Lung (tissue), 12 donors: ENCODE results near the gene HEMK1. TPM values are rescaled to one million over a fixed set of nuclear protein-coding genes. Genes with fewer than 3 reads are reported as not detected.

Source experiments
- ATAC-seq: fragments of 200-7000 bp; cut with Tn5 transposase; one replicate; pipeline ENCODE4 v1.9.1; 2020; ENCODE audit warnings: moderate number of reproducible peaks; ENCODE audit not compliant: insufficient read depth, low FRiP score
- DNase-seq, 3 donors: peaks; one replicate each; pipeline ENCODE4 v3.0.0-alpha.2; 2013 to 2017
- H3K27ac ChIP-seq, 2 donors: one replicate each; pipeline ENCODE4 v1.5.1; 2013; ENCODE audit warnings: mild to moderate bottlenecking in 2 of 2, moderate library complexity in 2 of 2, control low read depth in 1 of 2, inconsistent platforms in 1 of 2, low read depth in 1 of 2, low read length in 1 of 2
- H3K27me3 ChIP-seq, 3 donors: one replicate each; pipeline ENCODE4 v1.5.1; 2013; ENCODE audit warnings: low read length in 2 of 3; ENCODE audit not compliant: control insufficient read depth in 3 of 3, insufficient read depth in 3 of 3
- H3K36me3 ChIP-seq, 4 donors: one replicate each; pipeline ENCODE4 v1.5.1; 2013; ENCODE audit warnings: low read length in 4 of 4, mild to moderate bottlenecking in 1 of 4, moderate library complexity in 1 of 4; ENCODE audit not compliant: control insufficient read depth in 4 of 4, insufficient read depth in 4 of 4
- H3K4me1 ChIP-seq, 5 donors: one replicate each; pipeline ENCODE4 v1.5.1; 2013; ENCODE audit warnings: low read length in 5 of 5, mild to moderate bottlenecking in 2 of 5, moderate library complexity in 1 of 5; ENCODE audit not compliant: control insufficient read depth in 5 of 5, insufficient read depth in 5 of 5
- H3K4me3 ChIP-seq: one replicate; pipeline ENCODE4 v1.5.1; 2013; ENCODE audit warnings: mild to moderate bottlenecking, control low read depth, moderate library complexity
- H3K9ac ChIP-seq, 2 donors: one replicate each; pipeline ENCODE4 v1.5.1; 2013; ENCODE audit warnings: low read length in 2 of 2, control low read depth in 1 of 2; ENCODE audit not compliant: insufficient read depth in 1 of 2
- H3K9me3 ChIP-seq, 4 donors: one replicate each; pipeline ENCODE4 v1.5.1; 2013; ENCODE audit warnings: low read length in 3 of 4, mild to moderate bottlenecking in 1 of 4, moderate library complexity in 1 of 4; ENCODE audit not compliant: control insufficient read depth in 4 of 4, insufficient read depth in 3 of 4
- CTCF ChIP-seq: IDR thresholded peaks from 2 replicates; pipeline ENCODE4 v1.5.1; 2012; ENCODE audit warnings: mild to moderate bottlenecking; ENCODE audit errors: control extremely low read depth, extremely low read depth
- WGBS, 2 donors: extraction: QIAGEN DNeasy Blood & Tissue Kit; methylation state at CpG; one replicate each; pipeline ENCODE4 v1.1.7; 2013; 5-methylcytosine and 5-hydroxymethylcytosine counted together
- polyA plus RNA-seq, 2 donors: library from polyadenylated mRNA; stranded (reverse); fragments of 200-250 nt; gene quantifications; one replicate each; pipeline ENCODE4 v1.2.1, GENCODE V29; 2013
- total RNA-seq, 2 donors: library from RNA; depleted of rRNA in 1 of 2; stranded (reverse); fragments of >200 nt in 1 of 2; gene quantifications; one replicate each; pipeline ENCODE4 v1.2.1, GENCODE V29; 2014 to 2021
- donor health status: control.
- donor health status: control.
- donor health status: Bipolar disorder and iron deficiency.
- donor health status: healthy.
- donor health status: DM: yes; HTN: yes; CAD: no.

HEMK1 gene
- total and polyA plus RNA-seq, 4 donors: 16.0 to 28.0 (median 18.7) TPM

- WGBS, 2 donors: 67 to 85% methylated on average over 7 of the region's 7 CpGs
- Histone ChIP-seq H3K9me3 (no peaks in the 10 kb centered on the region), H3K4me1 (peaks cover 6 to 46% (median 31%) of the 10 kb centered on the region in 5 donors), H3K27me3 (no peaks in the 10 kb centered on the region), H3K9ac (no peak overlapping the region), H3K36me3 (peaks cover 6 to 40% (median 36%) of the 10 kb centered on the region in 4 donors), H3K27ac (peak overlapping the region; percentile 37 to 43), H3K4me3 (no peak overlapping the region)
- ATAC-seq (no peak), DNase-seq (no peak)
- no peak for TF ChIP-seq CTCF
Measured at GRCh38 chr3:50608278-50608677, 39.0 kb downstream of the HEMK1 start.

DNA sequence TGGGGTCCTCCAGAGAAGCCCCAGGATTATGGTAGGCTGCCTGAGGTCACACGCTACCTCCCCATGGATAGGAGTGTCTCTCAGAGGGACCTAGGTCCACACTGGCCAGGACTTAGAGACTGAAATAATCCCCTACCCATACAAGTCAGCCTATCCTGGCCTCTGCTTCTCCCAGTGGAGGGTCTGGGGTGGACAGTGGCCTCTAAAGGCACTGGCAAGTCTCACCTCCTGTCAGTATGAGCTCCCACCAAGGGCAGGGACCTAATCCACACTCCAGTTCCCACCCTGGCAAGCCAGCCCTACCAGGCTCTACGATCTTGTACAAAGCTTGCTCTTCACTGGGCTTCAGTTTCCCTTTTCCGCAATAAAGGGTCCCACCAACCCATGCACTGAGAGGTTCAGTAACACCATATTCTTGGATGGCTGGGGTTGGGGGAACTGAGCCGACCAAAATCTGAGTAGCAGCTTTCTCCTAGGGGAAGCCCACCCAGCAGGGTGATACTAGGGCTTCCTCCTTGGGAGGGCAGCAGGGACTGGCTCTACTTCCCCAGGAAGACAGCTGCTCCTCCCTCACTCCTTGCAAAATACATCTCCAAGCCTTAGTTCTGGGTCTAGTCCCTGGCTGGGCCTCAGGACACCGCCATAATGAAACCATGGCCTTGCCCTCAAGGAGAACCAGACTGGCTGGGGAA lies 39.9 kb downstream of the HEMK1 start:
- peaks cover 6 to 51% (median 37%) of the 10 kb centered on the region in 5 donors for H3K4me1 ChIP-seq
- H3K27me3 ChIP-seq: no peaks in the 10 kb centered on the region
- ATAC-seq: no peak
- no peak for TF ChIP-seq CTCF
- 57 to 71% methylated on average over 5 of the region's 5 CpGs for WGBS, 2 donors
- H3K4me3 ChIP-seq: peak overlapping the region; percentile 79
- no peak for DNase-seq
- H3K36me3 ChIP-seq: peaks cover 6 to 40% (median 35%) of the 10 kb centered on the region in 4 donors
- no peaks in the 10 kb centered on the region for H3K9me3 ChIP-seq
- H3K27ac ChIP-seq: peak overlapping the region; percentile 89 to 93
- peak overlapping the region in 1 of 2 donors; percentile 26 for H3K9ac ChIP-seq

DNA sequence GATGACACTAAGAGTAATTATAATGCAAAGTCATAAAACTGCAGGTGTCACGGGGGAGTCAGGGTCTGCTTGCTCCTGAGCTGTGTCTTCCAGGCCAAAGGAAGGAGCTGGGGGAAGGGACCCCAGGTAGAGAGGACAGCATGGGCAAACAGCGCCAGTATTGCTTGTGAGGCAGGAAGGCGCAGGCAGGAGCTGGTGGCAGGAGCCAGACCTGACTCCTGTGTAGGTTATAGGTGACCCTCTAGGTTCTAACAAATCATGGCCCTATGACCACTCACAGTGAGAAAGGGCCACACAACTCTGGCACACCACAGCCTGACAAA lies 40.4 kb downstream of the HEMK1 start:
- H3K27ac ChIP-seq: peak overlapping the region; percentile 89 to 93
- H3K36me3 ChIP-seq: peaks cover 6 to 39% (median 31%) of the 10 kb centered on the region in 4 donors
- ATAC-seq: no peak
- 67 to 78% methylated on average over 3 of the region's 3 CpGs for WGBS, 2 donors
- no peak for DNase-seq
- peaks cover 6 to 51% (median 37%) of the 10 kb centered on the region in 5 donors for H3K4me1 ChIP-seq
- peak overlapping the region; percentile 11 to 66 for H3K9ac ChIP-seq
- peak overlapping the region; percentile 79 for H3K4me3 ChIP-seq
- no peaks in the 10 kb centered on the region for H3K27me3 ChIP-seq
- H3K9me3 ChIP-seq: no peaks in the 10 kb centered on the region
- TF ChIP-seq CTCF: no peak
